ENCODE measurements around the gene CASQ1.

CASQ1 gene

GRCh38 chr1:160168609-160169369 lies 21.6 kb upstream of the CASQ1 start:
- no peak for FAIRE-seq

- no peak for FAIRE-seq
Measured at GRCh38 chr1:160169553-160170399, 20.6 kb upstream of the CASQ1 start.

- no peak for FAIRE-seq
Measured at GRCh38 chr1:160171354-160171753, 19.0 kb upstream of the CASQ1 start.

DNA sequence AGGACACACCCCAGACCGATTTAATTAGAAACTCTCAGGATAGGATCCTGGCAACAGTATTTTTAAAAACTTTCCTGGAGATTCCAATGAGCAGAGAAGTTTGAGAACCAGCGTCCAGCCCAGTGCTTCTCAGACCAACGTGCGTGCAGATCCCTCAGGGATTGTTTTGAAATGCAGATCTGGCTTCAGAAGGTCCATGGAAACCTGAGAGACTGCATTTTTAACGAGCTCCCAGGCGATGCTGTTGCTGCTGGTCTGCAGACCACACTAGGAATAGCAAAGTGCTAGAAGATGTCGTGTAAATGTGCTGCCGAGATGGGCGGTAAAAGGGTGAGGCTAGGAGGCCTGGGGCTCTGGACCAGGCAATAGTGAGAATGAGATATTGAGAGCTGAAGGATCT lies 18.4 kb upstream of the CASQ1 start:
- FAIRE-seq, result no peak

DNA sequence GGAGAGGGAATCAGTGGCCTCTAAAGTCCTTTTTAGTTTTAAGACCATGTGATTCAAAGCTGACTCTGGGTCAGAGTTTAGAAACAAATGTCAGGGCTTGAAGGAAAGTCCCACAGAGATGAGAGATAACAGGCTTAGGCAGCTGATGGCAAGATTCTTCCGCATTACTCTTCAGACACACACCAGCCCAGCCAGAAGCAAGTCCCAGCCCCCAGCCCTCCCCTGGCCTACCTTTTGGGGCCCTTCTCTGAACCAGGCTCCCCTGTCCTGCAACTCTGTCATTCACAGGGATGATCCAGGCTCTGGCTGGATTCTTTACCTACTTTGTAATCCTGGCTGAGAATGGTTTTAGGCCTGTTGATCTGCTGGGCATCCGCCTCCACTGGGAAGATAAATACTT lies 13.1 kb upstream of the CASQ1 start:
- no peak for FAIRE-seq

DNA sequence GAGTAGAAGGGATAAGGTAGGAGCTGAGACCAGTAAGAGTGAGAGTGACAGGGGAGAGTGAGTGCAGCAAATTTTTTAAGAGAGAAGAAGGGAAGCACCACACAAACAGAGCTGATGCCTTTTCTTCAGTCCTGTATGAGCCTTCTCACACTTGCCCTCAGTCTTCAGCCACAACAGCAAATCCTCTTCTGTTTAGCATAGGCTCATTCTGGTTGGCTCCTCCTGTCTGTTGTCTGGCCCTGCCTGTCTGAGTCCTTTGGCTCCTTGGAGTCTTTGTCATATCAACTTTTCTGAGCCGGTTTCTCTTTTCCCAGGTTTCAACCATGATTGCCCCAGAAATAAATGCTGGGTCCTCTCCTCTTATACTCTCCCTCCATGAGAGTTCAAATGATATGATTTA lies 12.7 kb upstream of the CASQ1 start:
- no peak for FAIRE-seq

DNA sequence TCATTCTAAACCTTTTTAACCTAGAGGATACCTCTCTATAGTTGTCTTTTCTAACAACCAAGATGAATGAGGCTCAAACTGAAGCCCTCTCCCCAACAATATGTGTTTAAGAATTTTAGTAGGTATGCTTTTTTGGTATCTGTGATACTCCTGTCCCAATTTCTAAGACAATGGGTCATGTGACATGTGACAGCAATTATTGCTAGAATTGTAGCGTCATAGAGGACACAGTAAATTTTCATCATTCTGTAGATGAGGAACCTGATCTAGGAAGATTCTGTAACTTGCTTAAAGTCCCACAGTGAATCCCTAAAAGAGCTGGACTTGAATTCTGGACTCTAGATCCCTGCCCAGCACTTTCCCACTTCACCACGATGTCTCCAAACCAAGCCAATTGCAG lies 11.6 kb upstream of the CASQ1 start:
- no peak for FAIRE-seq

DNA sequence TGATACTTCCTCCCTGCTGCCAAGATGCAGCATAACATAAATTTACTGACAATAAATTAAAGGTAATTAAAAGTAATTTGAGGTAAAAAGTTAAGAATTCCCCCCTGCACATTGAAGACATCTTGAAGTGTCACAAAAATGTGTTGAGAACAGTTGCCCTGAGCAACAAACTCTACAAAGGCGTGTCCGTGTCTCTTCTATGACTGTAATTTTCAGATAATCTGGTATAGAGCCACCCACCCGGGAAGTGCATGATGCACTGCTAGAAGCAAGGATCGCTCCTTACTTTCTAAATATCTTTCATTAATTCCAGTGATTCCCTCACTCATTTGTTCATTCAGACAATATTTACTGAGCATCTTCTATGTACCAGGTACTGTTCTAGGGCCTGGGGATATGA lies 11.0 kb upstream of the CASQ1 start:
- no peak for FAIRE-seq

DNA sequence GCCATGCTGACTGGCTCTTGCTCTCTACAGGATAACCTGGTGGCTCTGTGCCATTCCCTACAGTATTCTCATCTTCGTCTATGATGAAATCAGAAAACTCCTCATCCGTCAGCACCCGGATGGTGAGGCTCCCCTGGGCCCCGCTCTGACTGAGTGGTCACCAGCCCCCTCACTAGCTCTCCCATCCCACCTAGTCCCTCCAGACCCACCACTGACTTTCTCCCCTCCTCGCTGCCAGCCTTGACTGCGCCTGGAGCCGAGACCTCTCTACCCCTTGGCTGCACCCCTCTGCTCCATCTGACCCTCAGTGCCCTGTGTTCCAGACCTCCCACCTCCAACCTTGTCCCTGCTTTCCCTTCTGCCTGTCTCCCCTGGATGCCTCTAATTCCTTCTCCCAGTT lies 4.1 kb upstream of the CASQ1 start:
- FAIRE-seq, result no peak

DNA sequence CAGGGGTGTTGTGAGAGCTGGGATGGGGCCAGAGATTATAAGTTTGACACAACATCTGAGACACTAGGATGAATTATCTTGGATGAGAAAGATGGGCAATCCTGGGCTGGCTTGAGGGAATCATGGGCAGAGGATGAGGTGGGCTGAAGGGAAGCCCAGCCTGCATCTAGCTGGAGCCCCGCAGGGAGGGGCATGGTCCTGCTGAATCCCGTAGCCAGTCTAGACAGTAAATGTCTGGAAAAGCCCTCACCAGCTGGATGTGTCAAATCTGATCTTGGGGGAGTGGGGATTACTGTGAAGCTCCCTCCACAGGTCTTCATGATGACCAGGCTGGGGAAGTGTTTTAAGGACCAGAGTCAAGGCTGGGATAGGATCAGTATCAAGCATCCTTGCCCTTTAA lies 3.6 kb upstream of the CASQ1 start:
- FAIRE-seq, result no peak

- FAIRE-seq, result no peak
Measured at GRCh38 chr1:160187407-160187806, 3.0 kb upstream of the CASQ1 start.

GRCh38 chr1:160188341-160188740 lies 2.0 kb upstream of the CASQ1 start:
- FAIRE-seq, result no peak

- no peak for FAIRE-seq
Measured at GRCh38 chr1:160191756-160192155, 1.4 kb downstream of the CASQ1 start.

GRCh38 chr1:160192234-160192633 lies 1.9 kb downstream of the CASQ1 start:
- no peak for FAIRE-seq

GRCh38 chr1:160193091-160193819 lies 2.9 kb downstream of the CASQ1 start:
- peak; percentile 15 for FAIRE-seq

GRCh38 chr1:160193832-160194736 lies 3.7 kb downstream of the CASQ1 start:
- FAIRE-seq, result no peak

GRCh38 chr1:160194737-160195059 lies 4.3 kb downstream of the CASQ1 start:
- FAIRE-seq, result no peak

DNA sequence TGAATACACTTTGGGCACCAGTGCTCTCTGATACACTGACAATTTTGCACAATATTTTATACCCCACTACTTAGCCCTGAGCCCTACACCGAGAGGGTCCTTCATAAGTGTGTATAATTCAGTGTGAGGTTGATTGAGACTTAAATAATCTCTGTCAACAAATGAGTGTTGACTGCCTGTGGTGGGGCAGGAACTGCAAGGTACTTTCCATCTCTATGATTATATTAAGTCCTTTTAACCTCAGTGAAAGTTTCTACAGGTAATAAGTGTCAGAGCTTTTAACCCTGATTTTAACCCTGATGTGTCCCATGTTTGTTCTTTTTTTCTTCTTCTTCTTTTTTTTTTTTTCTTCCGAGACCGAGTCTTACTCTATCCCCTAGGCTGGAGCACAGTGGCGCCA lies 5.8 kb downstream of the CASQ1 start:
- FAIRE-seq, result no peak

DNA sequence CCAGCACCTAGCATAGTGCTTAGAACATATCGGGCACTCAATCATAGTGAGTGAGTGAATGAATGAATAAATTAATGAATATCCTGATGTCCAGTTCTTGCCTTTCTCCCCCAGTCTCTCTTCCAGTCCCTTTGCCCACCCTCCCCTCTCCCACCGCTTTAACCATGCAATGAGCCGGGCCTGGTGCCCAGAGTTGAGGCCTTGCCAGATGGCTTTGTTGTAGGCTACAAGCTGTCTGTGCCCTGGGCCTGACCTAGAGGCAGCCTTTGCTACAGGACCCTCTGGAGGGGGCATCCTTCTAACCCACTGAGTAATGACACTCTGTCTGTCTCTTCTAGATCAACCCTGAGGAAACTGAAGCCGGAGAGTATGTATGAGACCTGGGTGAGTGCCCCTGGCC lies 6.9 kb downstream of the CASQ1 start:
- no peak for FAIRE-seq

GRCh38 chr1:160200786-160201185 lies 10.4 kb downstream of the CASQ1 start:
- FAIRE-seq, result no peak

DNA sequence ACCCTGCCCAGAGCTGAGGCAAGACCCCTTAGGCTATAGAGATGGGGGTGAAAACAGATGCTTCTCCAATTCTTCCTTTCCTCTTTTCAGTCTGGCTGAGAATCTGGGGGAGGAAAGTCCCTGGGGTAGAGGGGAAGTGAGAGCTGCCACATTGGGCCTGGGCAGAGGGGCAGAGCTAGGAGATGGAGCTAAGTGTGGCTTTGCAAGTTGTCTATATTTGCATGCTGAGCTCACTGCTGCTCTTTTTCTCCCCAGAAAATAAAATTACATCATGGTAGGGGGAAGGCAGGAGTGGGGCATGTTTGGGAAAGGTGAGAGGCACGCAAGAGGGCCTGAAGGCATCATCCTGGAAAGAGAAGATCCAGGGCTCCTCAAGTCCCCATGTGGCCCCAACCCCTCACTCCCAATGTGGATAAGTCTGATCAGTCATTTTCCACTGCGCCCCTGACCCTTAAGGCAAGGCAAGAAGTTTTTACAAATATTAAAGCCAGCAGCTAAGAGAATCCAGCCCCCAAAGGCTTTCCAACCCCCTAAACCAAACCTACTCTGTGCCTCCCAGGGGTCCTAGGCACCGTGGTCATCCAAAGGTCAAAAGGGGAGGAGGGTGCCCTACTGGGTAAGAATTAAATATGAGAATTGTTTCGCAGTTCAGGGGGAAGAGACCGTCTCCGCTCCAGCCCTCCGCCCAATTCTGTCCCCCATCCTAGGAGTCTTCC lies 14.3 kb downstream of the CASQ1 start:
- FAIRE-seq, result no peak

Data from endometrium (tissue), 2 donors.